HG02678 (cell line): ENCODE measurements around the gene FAM107B.

Experiments used
- ATAC-seq: cut with Tn5 transposase; IDR thresholded peaks from one replicate; pipeline ENCODE4 v1.9.1; 2021; ENCODE audit warnings: mild to moderate bottlenecking, moderate library complexity; ENCODE audit not compliant: unreplicated experiment

The FAM107B gene

DNA sequence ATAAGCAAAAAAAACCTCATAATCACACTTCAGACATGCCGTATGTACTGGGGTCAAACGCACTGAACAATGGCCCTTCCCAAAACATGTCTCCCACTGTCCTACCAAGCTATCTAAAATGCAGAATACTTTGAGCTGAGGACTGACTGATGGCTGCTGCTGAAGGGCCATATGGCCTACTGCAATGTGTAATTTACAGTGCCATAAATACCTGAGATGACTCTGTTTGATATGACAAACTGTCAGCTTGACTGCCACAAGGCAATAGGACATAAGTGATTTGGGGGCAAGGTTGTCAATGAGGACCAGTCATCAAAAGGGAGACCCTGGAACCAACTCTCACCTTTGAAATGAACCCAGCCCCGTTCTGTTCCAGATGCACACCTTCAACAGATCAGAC, 256.5 kb downstream of the FAM107B start:
- ATAC-seq, result no peak

DNA sequence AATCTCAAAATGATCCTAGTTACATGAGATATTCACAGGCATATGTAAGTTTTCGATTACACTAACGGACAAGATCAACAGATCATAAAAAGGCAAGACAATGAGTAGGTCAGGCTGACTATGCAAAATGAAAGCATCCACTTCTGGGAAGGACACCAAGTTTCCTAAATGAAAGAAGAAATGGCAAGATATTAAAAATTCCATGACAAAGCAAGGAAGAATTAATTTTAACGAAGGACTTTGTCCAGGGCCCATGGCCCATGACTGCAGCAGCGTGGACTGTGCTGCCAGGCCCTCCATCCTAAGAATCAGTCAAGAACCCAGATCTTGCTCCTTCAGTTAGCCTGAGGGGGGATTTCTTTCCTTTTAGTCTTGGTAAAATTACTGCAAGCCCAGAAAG, 261.6 kb downstream of the FAM107B start:
- ATAC-seq, result no peak

DNA sequence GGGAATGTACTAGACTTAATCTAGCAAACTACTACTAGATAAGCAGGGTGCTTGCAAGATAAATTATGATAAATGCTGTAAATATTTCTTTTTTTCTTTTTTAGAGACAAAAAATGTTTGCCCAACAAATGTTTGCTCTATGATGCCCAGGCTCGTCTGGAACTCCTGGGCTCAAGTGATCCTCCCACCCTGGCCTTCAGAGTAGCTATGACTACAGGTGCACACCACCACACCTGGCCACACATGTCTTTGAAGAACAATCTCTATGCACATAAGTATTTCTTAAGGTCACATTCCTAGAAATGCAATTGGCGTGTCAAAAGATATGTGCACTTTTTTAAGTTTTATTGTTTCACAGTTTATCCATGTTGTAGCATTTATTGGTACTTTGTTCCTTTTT, 264.4 kb downstream of the FAM107B start:
- ATAC-seq, result no peak

DNA sequence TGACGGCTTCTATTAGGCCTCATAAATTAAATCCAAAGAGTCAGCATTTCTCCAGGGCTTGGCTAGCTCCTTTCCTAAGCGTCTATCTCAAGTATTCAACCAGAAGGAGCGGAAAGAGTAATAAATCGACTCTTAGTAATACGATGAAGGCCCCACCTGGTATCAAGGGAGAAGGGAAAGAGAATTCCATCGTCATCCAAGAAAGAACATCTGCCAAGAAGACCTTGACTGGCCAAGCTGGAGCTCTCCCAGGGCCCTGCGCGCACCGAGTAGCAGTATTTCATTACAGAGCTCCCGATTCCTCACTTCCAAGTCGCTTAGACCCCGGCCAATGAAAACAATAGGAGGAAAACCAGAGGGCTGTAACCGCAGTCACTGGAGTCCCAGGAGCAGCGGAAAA, 266.0 kb downstream of the FAM107B start:
- ATAC-seq, result no peak

DNA sequence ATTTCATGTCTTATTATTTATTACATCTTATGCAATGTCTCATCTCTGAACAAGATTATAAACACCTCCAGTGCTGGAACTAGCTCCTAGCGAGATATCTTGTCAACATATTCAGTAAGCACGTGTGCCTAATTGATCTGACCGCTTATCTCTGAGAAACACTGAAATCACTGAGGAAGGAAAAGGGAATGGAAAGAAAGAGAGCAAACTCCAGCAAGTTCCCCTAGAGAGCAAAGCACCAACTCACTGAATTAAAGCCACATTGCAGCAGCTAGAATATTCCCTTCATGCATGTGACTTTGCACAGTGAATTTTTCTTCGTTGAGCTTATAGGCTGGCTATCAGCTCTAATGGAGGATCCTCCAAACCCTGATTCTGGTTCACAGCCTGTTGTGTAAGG, 266.9 kb downstream of the FAM107B start:
- ATAC-seq, result no peak

DNA sequence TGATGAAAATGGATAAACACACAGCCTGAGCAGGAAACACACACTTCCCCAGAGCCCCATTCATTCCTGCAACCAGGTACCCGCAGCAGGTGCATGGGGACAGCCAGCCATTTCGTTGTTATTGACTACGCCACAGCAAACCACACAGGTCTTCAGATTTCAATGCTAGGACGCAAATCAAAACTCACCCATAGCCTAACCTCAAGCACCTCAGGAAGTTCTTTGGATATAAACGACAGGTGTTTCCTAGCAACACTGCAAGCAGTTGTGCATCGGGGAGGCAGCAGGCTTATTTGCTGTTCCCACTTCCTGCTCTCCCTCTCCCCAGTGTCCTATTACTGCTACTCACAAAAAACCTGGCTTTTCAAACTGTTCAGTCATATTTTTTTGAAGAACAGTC, 267.5 kb downstream of the FAM107B start:
- peak; percentile 60 for ATAC-seq

DNA sequence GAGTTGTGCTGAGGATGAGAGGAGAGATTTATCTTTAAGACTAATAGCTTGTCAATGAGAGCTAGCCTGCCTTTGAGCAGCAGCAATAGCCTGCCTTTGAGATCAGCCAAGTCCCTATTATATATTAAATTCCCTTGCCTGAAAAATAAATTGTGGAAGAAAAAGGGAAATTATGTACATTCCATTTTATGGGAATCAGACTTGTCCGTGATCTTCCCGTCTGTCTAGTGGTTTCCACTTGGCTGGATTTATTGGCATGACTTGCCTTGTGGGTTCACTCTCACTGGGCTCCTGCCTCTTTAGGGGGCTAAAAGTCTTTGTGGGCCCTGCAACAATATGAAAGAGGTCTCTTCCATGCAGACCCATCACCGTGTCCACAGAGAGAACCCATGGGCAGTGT, 272.3 kb downstream of the FAM107B start:
- ATAC-seq, result no peak

DNA sequence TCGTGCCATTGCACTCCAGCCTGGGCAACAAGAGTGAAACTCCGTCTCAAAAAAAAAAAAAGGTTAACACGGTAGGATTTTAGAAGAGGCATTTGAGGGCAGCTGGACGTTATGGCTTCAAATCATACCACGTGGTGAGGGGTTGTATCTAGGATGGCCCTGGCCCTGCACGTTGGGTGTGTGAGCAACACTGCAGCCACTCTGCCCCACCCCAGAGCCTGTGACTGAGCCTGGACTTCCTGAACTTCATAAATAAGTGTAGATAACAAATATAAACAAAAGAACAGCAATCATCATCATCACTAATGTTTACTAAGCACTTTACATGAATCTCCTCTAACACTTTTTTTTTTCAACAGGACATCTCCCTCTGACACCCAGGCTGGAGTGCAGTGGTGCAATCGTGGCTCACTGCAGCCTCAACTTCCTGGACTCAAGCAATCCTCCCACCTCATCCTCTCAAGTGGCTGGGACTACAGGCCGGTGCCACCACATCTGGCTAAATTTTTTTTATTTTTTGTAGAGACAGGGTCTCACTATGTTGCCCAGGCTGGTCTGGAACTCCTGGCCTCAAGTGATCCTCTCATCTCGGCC, 274.4 kb downstream of the FAM107B start:
- no peak for ATAC-seq

DNA sequence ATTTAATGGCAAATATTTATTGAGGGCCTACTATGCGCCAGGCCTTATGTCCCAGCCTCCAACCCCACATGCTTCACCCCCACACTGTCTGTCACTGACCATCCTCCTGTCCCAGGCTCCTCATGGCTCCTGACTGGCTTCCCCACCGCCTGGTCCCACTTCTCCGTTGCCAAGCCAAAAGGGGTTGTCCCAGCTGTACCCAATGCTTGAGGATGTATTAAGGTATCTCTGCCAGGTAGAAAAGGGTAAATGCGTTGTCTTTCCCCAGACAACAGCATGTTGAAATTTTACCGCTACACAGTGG, 275.1 kb downstream of the FAM107B start:
- ATAC-seq, result no peak

DNA sequence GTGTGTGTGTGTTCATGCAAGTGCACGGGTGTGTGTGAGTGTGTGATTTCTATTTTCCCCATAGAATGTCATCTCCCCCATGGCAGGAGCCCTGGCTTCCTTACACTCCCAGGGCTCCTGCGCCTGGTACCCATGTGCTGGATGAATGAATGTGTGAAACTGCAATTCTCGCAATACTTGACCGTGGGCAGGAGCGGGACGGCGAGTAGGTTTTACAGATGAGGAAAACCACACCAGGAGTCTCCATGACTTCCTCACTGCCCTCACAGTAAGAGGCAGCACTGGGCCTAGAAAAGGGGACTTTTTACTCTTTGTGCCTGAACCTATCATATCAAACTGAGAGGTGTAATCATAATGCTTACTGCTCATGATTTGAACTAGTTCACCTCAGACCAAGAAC, 276.4 kb downstream of the FAM107B start:
- ATAC-seq, result no peak

DNA sequence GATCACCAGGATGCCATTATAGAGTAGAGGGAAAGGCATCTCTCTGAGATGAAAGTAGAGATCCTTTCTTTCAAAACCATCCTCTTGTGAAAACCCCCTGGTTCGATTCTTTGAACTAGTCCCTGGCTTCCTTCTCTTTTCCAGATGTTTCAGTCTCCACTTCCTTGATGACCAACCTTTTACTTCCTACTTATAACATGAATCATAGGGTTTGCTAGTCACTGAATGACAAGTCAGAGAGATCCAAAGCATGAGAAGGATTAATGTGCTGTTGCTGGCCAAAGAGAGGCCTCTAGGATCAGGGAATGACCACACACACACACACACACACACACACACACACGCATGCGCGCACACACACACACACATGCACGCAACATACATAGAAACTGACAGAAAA, 282.9 kb downstream of the FAM107B start:
- no peak for ATAC-seq

DNA sequence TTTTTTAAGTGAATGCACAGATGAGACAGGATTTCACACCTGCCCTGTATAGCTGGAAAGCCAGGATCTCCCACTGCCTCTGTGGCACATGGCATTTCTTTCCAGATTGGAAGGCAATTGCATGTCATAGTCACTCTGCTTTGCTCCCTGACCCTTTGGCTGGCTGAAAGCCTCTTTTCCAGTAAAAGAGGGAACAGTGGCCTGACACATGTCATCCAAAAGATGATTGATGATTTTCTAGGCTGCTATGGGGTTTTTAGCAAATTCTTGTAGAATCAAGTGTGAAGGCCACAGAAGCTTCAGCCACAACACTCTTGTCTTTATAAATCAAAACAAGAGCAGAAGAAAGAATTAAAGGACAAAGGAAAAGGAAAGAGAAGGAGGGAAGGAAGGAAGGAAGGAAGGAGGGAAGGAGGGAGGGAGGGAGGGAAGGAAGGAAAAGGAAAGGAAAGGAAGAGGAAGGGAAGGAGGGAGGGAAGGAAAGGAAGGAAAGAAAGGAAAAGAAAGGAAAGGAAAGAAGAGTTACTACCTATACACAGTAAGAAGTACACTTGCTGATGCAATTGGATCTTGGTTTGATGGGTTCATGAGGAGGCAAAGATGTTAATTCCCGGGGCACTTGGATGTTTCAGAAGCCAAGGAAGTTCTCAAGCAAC, 285.0 kb downstream of the FAM107B start:
- ATAC-seq, result no peak

DNA sequence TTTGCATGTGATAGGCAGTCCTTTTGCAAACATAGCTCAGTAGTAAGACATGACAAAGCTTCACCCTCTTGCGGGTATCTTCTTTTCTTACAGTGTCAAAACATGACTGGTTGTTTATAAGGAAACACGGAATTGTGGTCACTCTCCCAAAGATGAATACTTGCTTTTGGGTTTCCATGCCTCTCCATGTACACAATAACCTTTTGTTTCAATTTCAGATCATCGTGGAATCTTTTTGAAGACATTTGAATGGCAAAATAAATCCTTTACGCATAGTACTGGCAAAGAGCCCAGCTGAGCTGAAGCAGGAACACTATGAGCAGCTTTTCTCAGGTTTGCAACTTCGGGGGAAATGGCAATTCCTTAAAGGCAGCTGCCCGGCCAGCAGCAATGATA, 287.2 kb downstream of the FAM107B start:
- ATAC-seq, result no peak

DNA sequence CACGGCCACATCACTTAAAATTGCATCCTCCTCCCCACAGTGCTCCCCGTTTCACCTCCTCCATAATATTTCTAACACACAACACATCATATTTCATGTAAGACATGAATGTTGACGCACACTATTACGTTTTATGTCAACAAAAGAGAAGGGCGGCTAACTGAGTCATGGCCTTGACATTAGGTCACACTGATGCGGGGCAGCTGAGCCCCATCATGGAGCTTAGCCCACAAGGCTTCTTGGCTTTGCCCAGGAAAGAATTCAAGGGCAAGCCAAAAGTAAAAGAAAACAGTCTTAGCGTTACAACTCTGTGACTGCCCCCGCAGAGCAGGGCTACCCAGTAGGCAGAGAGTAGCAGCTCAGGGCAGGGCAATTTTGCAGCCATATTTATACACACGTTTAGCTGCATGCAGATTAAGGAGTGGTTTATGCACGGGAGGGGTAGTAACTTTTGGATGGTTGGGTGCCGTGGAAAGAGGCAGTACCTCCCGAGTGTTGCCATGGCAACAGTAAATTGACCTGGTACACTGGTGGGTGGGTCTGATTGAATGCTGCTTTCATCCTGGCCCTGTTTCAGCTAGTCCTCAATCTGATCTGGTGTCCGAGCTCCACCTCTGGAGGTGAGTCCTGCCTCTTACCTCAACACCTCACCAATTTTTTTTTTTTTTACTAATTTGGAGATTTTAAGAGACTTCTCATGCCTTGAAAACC, 287.8 kb downstream of the FAM107B start:
- no peak for ATAC-seq

DNA sequence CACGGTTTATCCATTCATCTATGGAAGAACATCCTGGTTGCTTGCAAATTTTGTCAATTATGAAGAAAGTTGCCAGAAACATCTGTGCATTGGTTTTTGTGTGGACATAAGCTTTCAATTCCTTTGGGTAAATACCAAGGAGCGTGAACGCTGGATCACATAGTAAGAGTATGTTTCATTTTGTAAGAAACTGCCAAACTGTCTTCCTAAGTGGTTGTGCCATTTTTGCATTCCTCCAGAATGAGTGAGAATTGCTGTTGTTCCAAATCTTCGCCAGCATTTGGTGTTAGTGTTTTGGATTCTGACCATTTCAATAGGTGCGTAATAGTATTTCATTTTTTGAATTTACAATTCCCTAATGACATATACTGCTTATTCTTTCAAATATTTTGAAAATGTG, 288.7 kb downstream of the FAM107B start:
- no peak for ATAC-seq

DNA sequence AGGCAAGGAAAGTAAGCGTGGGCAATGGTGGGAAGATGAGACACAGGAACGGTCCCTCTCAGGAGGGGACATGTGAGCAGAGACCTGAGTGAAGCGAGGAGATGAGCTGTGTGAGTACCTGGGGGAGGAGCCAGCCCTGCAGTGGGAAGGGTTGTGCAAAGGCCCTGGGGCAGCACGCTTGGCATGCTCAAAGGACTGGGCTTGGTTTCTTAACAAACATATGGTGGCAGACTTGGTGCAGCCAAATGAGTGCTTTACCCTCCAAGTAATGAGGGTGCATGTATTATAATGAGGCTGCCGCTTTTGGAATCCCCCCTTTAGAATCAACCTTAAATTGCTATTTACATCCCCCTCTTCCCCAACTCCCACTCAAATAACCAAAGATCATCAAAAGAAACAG, 291.3 kb downstream of the FAM107B start:
- ATAC-seq, result no peak

DNA sequence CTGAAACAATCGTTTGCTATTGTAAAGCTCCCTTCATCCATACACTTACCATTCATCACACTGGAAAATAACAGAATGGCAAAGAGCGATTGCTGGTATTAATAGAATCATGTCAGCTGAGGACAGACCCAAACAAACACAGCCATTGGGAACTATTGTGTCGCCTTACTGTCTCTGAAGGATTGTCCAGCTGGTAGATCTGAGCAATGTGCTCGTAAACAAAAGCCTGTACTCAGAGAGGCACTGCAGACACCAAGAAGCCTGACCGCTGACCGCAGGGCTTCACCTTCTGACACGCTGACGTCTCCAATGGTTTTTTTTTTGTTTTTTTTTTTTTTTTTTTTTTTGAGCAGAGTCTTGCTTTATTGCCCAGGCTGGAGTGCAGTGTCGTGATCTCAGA, 292.9 kb downstream of the FAM107B start:
- ATAC-seq, result no peak

DNA sequence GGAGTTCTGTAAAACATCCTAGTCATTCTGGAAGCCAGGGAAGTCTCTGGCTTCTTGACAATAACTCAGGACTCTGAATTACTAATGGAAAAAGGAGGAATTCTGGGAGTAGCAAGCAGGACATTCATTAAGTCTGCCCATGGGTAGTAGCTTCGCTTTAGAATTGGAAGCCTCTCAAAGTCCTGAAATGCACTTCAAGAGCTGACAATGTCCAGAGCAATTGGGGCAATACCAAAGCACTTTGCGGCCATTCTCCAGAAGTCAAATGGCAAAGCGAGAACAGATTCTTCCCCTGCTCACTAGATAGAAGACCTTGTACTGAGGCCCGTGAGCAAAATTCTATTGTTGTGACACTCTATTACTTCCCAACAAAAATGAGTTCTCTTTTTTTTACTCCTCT, 293.7 kb downstream of the FAM107B start:
- ATAC-seq, result no peak

DNA sequence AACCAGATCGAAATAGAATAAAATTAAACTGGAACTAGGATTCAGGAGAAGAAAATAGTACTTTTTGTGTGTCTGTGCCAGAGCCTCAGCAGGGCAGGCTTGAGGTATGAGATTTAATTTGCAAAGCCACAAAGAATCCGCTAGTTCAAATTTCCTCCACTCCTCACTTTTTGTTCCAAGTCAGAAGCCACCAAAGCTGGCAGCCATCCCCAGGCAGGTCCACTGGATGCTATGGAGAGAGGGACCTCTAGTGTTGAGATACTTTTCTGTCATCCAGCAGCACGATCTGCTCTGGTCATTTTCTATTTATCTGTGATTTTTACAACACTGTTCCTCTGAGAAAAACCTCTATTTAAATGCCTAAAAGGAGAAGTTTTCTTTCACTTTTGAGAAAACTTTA, 296.1 kb downstream of the FAM107B start:
- no peak for ATAC-seq

DNA sequence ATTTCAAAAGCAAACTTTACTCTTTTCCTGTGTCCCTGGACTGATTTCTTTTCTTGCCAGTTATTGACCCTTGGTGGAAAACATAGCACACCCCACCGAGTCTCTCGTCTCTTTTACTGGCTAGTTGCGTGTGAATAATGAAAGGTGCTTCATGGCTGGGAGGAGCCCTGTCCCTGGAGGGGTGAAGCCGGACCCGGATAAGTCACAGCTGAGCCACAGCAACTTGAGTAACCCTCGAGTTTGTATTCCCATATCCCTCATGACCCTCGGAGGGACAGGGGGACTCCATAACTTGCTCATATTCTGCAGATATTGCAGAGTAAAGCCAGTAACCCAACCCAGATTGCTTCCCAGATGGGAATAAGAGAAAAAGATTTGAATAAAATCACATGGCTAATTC, 296.5 kb downstream of the FAM107B start:
- ATAC-seq, result no peak

DNA sequence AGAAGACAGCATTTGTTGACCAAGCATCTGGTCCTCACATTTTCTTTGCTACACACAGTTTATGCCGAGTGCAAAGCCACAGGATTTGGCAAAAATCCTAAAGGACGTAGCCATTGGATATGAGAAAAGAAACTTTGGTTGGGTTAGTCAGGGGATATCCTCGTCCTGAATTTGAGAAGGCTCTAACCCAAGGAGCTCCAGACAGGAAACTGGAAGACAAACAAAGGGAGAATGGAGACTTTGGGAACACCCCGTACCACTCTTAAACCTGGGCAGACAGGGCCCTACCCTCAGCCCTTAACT, 297.3 kb downstream of the FAM107B start:
- no peak for ATAC-seq

DNA sequence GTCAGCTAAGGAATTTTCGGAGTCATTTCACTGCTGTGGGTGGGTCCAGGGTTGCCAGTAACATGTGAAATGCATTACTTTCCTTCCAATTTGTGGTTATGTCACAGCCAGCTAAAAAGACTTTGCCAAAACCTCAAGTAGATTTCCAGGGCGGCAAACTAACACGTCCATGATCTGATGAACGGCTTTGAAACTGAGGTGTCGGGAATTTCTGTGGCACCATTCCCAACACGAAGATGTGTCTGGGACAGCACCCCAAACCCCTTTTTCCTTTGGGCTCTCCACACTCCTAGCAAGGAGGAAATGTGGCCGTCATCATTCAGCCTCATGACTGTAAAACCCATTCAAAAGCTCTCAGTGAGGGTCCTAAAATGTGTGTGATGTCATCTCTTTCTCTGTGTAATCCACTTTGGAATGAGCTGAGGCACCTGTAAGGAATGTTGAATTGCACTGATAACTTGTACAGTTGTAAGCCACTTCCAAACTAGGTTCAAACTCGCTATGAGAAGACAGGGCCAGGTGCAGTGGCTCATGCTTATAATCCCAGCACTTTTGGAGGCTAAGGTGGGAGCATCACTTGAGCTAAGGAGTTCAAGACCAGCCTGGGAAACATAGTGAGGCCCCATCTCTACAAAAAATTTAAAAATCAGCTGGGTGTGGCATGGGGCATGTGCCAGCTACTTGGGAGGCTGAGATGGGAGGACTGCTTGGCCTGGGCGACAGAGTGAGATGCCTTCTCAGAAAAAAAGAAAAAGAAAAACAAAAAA, 297.9 kb downstream of the FAM107B start:
- no peak for ATAC-seq
